Measurements from ENCODE around the gene GALNT18. TPM values are rescaled to one million over a fixed set of nuclear protein-coding genes. Genes with fewer than 3 reads are reported as not detected.
"Not testable (repeated sequence)": the region's sequence is repeated elsewhere in the genome, so short reads cannot be mapped to it uniquely, and the experiment has no call there.

Gene GALNT18
- total and polyA plus RNA-seq, 2 donors, result 7.9 to 16.1 TPM

- WGBS, result 94% methylated on average over 5 of the region's 5 CpGs
- Histone ChIP-seq H3K4me1 (ENCODE audit: control insufficient read depth in 2 of 2, insufficient read depth in 2 of 2, low read length in 2 of 2) (no peaks in the 10 kb centered on the region), H3K27me3 (ENCODE audit: control insufficient read depth in 2 of 2, insufficient read depth in 1 of 2, low read length in 1 of 2) (no peaks in the 10 kb centered on the region), H3K9me3 (ENCODE audit: control insufficient read depth in 2 of 2, insufficient read depth in 1 of 2, low read length in 1 of 2) (no peaks in the 10 kb centered on the region), H3K4me3 (ENCODE audit: low read length in 2 of 2) (no peak overlapping the region), H3K36me3 (ENCODE audit: control insufficient read depth in 2 of 2, insufficient read depth in 2 of 2, low read length in 1 of 2) (no peaks in the 10 kb centered on the region), H3K27ac (ENCODE audit: low read depth in 1 of 2, low read length in 1 of 2) (no peak overlapping the region)
- DNase-seq (ENCODE audit: low read depth in 6 of 9, low spot score in 9 of 9), result no peak
These were observed 171.0 kb downstream of the GALNT18 start for GRCh38 chr11:11450744-11451362.

- H3K36me3 ChIP-seq (ENCODE audit: control insufficient read depth in 2 of 2, insufficient read depth in 2 of 2, low read length in 1 of 2), result no peaks in the 10 kb centered on the region
- no peaks in the 10 kb centered on the region for H3K27me3 ChIP-seq (ENCODE audit: control insufficient read depth in 2 of 2, insufficient read depth in 1 of 2, low read length in 1 of 2)
- no peak overlapping the region for H3K27ac ChIP-seq (ENCODE audit: low read depth in 1 of 2, low read length in 1 of 2)
- no peak overlapping the region for H3K4me3 ChIP-seq (ENCODE audit: low read length in 2 of 2)
- 95% methylated on average over 3 of the region's 3 CpGs for WGBS
- H3K4me1 ChIP-seq (ENCODE audit: control insufficient read depth in 2 of 2, insufficient read depth in 2 of 2, low read length in 2 of 2), result no peaks in the 10 kb centered on the region
- H3K9me3 ChIP-seq (ENCODE audit: control insufficient read depth in 2 of 2, insufficient read depth in 1 of 2, low read length in 1 of 2), result no peaks in the 10 kb centered on the region
- no peak for DNase-seq (ENCODE audit: low read depth in 6 of 9, low spot score in 9 of 9)
These were observed 172.5 kb downstream of the GALNT18 start for GRCh38 chr11:11449327-11449726.

- no peaks in the 10 kb centered on the region for H3K9me3 ChIP-seq (ENCODE audit: control insufficient read depth in 2 of 2, insufficient read depth in 1 of 2, low read length in 1 of 2)
- WGBS, result 95% methylated on average over 12 of the region's 12 CpGs
- DNase-seq (ENCODE audit: low read depth in 6 of 9, low spot score in 9 of 9), result no peak
- no peaks in the 10 kb centered on the region for H3K27me3 ChIP-seq (ENCODE audit: control insufficient read depth in 2 of 2, insufficient read depth in 1 of 2, low read length in 1 of 2)
- no peaks in the 10 kb centered on the region for H3K4me1 ChIP-seq (ENCODE audit: control insufficient read depth in 2 of 2, insufficient read depth in 2 of 2, low read length in 2 of 2)
- H3K4me3 ChIP-seq (ENCODE audit: low read length in 2 of 2), result no peak overlapping the region
- no peaks in the 10 kb centered on the region for H3K36me3 ChIP-seq (ENCODE audit: control insufficient read depth in 2 of 2, insufficient read depth in 2 of 2, low read length in 1 of 2)
- no peak overlapping the region for H3K27ac ChIP-seq (ENCODE audit: low read depth in 1 of 2, low read length in 1 of 2)
These were observed 173.2 kb downstream of the GALNT18 start for GRCh38 chr11:11448626-11449025.

GRCh38 chr11:11447601-11448000 is 174.2 kb downstream of the GALNT18 start:
- not testable (repeated sequence) for H3K4me3 ChIP-seq (ENCODE audit: low read length in 2 of 2); DNase-seq (ENCODE audit: low read depth in 6 of 9, low spot score in 9 of 9); H3K27ac ChIP-seq (ENCODE audit: low read depth in 1 of 2, low read length in 1 of 2); H3K36me3 ChIP-seq (ENCODE audit: control insufficient read depth in 2 of 2, insufficient read depth in 2 of 2, low read length in 1 of 2); H3K27me3 ChIP-seq (ENCODE audit: control insufficient read depth in 2 of 2, insufficient read depth in 1 of 2, low read length in 1 of 2); H3K9me3 ChIP-seq (ENCODE audit: control insufficient read depth in 2 of 2, insufficient read depth in 1 of 2, low read length in 1 of 2); H3K4me1 ChIP-seq (ENCODE audit: control insufficient read depth in 2 of 2, insufficient read depth in 2 of 2, low read length in 2 of 2)
- WGBS, result 92% methylated on average over 3 of the region's 3 CpGs

- no peaks in the 10 kb centered on the region for H3K36me3 ChIP-seq (ENCODE audit: control insufficient read depth in 2 of 2, insufficient read depth in 2 of 2, low read length in 1 of 2)
- H3K27ac ChIP-seq (ENCODE audit: low read depth in 1 of 2, low read length in 1 of 2), result no peak overlapping the region
- H3K27me3 ChIP-seq (ENCODE audit: control insufficient read depth in 2 of 2, insufficient read depth in 1 of 2, low read length in 1 of 2), result no peaks in the 10 kb centered on the region
- DNase-seq (ENCODE audit: low read depth in 6 of 9, low spot score in 9 of 9), result no peak
- H3K4me3 ChIP-seq (ENCODE audit: low read length in 2 of 2), result no peak overlapping the region
- no peaks in the 10 kb centered on the region for H3K4me1 ChIP-seq (ENCODE audit: control insufficient read depth in 2 of 2, insufficient read depth in 2 of 2, low read length in 2 of 2)
- 71% methylated on average over 6 of the region's 6 CpGs for WGBS
- H3K9me3 ChIP-seq (ENCODE audit: control insufficient read depth in 2 of 2, insufficient read depth in 1 of 2, low read length in 1 of 2), result no peaks in the 10 kb centered on the region
These were observed 174.8 kb downstream of the GALNT18 start for GRCh38 chr11:11446967-11447366.

GRCh38 chr11:11446564-11446963 is 175.2 kb downstream of the GALNT18 start:
- no peaks in the 10 kb centered on the region for H3K9me3 ChIP-seq (ENCODE audit: control insufficient read depth in 2 of 2, insufficient read depth in 1 of 2, low read length in 1 of 2)
- no peaks in the 10 kb centered on the region for H3K4me1 ChIP-seq (ENCODE audit: control insufficient read depth in 2 of 2, insufficient read depth in 2 of 2, low read length in 2 of 2)
- no peak for DNase-seq (ENCODE audit: low read depth in 6 of 9, low spot score in 9 of 9)
- no peak overlapping the region for H3K27ac ChIP-seq (ENCODE audit: low read depth in 1 of 2, low read length in 1 of 2)
- H3K27me3 ChIP-seq (ENCODE audit: control insufficient read depth in 2 of 2, insufficient read depth in 1 of 2, low read length in 1 of 2), result no peaks in the 10 kb centered on the region
- 95% methylated on average over 2 of the region's 2 CpGs for WGBS
- H3K4me3 ChIP-seq (ENCODE audit: low read length in 2 of 2), result no peak overlapping the region
- no peaks in the 10 kb centered on the region for H3K36me3 ChIP-seq (ENCODE audit: control insufficient read depth in 2 of 2, insufficient read depth in 2 of 2, low read length in 1 of 2)

- Histone ChIP-seq H3K27me3 (ENCODE audit: control insufficient read depth in 2 of 2, insufficient read depth in 1 of 2, low read length in 1 of 2) (no peaks in the 10 kb centered on the region), H3K36me3 (ENCODE audit: control insufficient read depth in 2 of 2, insufficient read depth in 2 of 2, low read length in 1 of 2) (no peaks in the 10 kb centered on the region), H3K27ac (ENCODE audit: low read depth in 1 of 2, low read length in 1 of 2) (no peak overlapping the region), H3K4me3 (ENCODE audit: low read length in 2 of 2) (no peak overlapping the region), H3K4me1 (ENCODE audit: control insufficient read depth in 2 of 2, insufficient read depth in 2 of 2, low read length in 2 of 2) (no peaks in the 10 kb centered on the region), H3K9me3 (ENCODE audit: control insufficient read depth in 2 of 2, insufficient read depth in 1 of 2, low read length in 1 of 2) (no peaks in the 10 kb centered on the region)
- DNase-seq (ENCODE audit: low read depth in 6 of 9, low spot score in 9 of 9), result no peak
- 96% methylated on average over 13 of the region's 13 CpGs for WGBS
These were observed 176.2 kb downstream of the GALNT18 start for GRCh38 chr11:11445441-11446185.

GRCh38 chr11:11444804-11445131 is 177.0 kb downstream of the GALNT18 start:
- Histone ChIP-seq H3K27ac (ENCODE audit: low read depth in 1 of 2, low read length in 1 of 2) (no peak overlapping the region), H3K4me1 (ENCODE audit: control insufficient read depth in 2 of 2, insufficient read depth in 2 of 2, low read length in 2 of 2) (no peaks in the 10 kb centered on the region), H3K4me3 (ENCODE audit: low read length in 2 of 2) (no peak overlapping the region), H3K36me3 (ENCODE audit: control insufficient read depth in 2 of 2, insufficient read depth in 2 of 2, low read length in 1 of 2) (no peaks in the 10 kb centered on the region), H3K9me3 (ENCODE audit: control insufficient read depth in 2 of 2, insufficient read depth in 1 of 2, low read length in 1 of 2) (no peaks in the 10 kb centered on the region), H3K27me3 (ENCODE audit: control insufficient read depth in 2 of 2, insufficient read depth in 1 of 2, low read length in 1 of 2) (no peaks in the 10 kb centered on the region)
- DNase-seq (ENCODE audit: low read depth in 6 of 9, low spot score in 9 of 9), result no peak
- 89% methylated on average over 5 of the region's 5 CpGs for WGBS

- DNase-seq (ENCODE audit: low read depth in 6 of 9, low spot score in 9 of 9), result peak in 1 of 9 donors; percentile 15
- Histone ChIP-seq H3K27me3 (ENCODE audit: control insufficient read depth in 2 of 2, insufficient read depth in 1 of 2, low read length in 1 of 2) (no peaks in the 10 kb centered on the region), H3K27ac (ENCODE audit: low read depth in 1 of 2, low read length in 1 of 2) (no peak overlapping the region), H3K4me1 (ENCODE audit: control insufficient read depth in 2 of 2, insufficient read depth in 2 of 2, low read length in 2 of 2) (no peaks in the 10 kb centered on the region), H3K36me3 (ENCODE audit: control insufficient read depth in 2 of 2, insufficient read depth in 2 of 2, low read length in 1 of 2) (no peaks in the 10 kb centered on the region), H3K4me3 (ENCODE audit: low read length in 2 of 2) (no peak overlapping the region), H3K9me3 (ENCODE audit: control insufficient read depth in 2 of 2, insufficient read depth in 1 of 2, low read length in 1 of 2) (no peaks in the 10 kb centered on the region)
- 93% methylated on average over 13 of the region's 13 CpGs for WGBS
These were observed 177.6 kb downstream of the GALNT18 start for GRCh38 chr11:11444027-11444803.
